ENCODE measurements around the gene EPHA7.

EPHA7 gene

GRCh38 chr6:93322651-93323050 lies 96.7 kb downstream of the EPHA7 start:
- no peaks in the 10 kb centered on the region for H3K36me3 ChIP-seq (ENCODE audit: insufficient read depth, low read depth, low read length)
- no peaks in the 10 kb centered on the region for H3K27me3 ChIP-seq (ENCODE audit: insufficient read depth, low read length)
- H3K27ac ChIP-seq (ENCODE audit: low read length), result no peak overlapping the region
- no peaks in the 10 kb centered on the region for H3K9me3 ChIP-seq (ENCODE audit: insufficient read depth, low read depth, low read length)
- H3K4me1 ChIP-seq (ENCODE audit: insufficient read depth, low read length), result no peaks in the 10 kb centered on the region
- H3K4me3 ChIP-seq (ENCODE audit: low read length), result no peak overlapping the region
- H3K9ac ChIP-seq (ENCODE audit: low read depth, low read length), result no peak overlapping the region

GRCh38 chr6:93319304-93319703 lies 100.1 kb downstream of the EPHA7 start:
- Histone ChIP-seq H3K9me3 (ENCODE audit: insufficient read depth, low read depth, low read length) (no peaks in the 10 kb centered on the region), H3K27me3 (ENCODE audit: insufficient read depth, low read length) (no peaks in the 10 kb centered on the region), H3K27ac (ENCODE audit: low read length) (no peak overlapping the region), H3K4me3 (ENCODE audit: low read length) (no peak overlapping the region), H3K9ac (ENCODE audit: low read depth, low read length) (no peak overlapping the region), H3K4me1 (ENCODE audit: insufficient read depth, low read length) (no peaks in the 10 kb centered on the region), H3K36me3 (ENCODE audit: insufficient read depth, low read depth, low read length) (no peaks in the 10 kb centered on the region)

- Histone ChIP-seq H3K9ac (ENCODE audit: low read depth, low read length) (no peak overlapping the region), H3K4me1 (ENCODE audit: insufficient read depth, low read length) (no peaks in the 10 kb centered on the region), H3K36me3 (ENCODE audit: insufficient read depth, low read depth, low read length) (no peaks in the 10 kb centered on the region), H3K9me3 (ENCODE audit: insufficient read depth, low read depth, low read length) (no peaks in the 10 kb centered on the region), H3K27me3 (ENCODE audit: insufficient read depth, low read length) (no peaks in the 10 kb centered on the region), H3K4me3 (ENCODE audit: low read length) (no peak overlapping the region), H3K27ac (ENCODE audit: low read length) (no peak overlapping the region)
Measured at GRCh38 chr6:93318121-93318520, 101.2 kb downstream of the EPHA7 start.

- no peaks in the 10 kb centered on the region for H3K27me3 ChIP-seq (ENCODE audit: insufficient read depth, low read length)
- H3K9ac ChIP-seq (ENCODE audit: low read depth, low read length), result no peak overlapping the region
- no peaks in the 10 kb centered on the region for H3K36me3 ChIP-seq (ENCODE audit: insufficient read depth, low read depth, low read length)
- H3K4me1 ChIP-seq (ENCODE audit: insufficient read depth, low read length), result no peaks in the 10 kb centered on the region
- no peak overlapping the region for H3K4me3 ChIP-seq (ENCODE audit: low read length)
- no peak overlapping the region for H3K27ac ChIP-seq (ENCODE audit: low read length)
- no peaks in the 10 kb centered on the region for H3K9me3 ChIP-seq (ENCODE audit: insufficient read depth, low read depth, low read length)
Measured at GRCh38 chr6:93317592-93317991, 101.8 kb downstream of the EPHA7 start.

- Histone ChIP-seq H3K4me1 (ENCODE audit: insufficient read depth, low read length) (peaks cover 7% of the 10 kb centered on the region; the same call in 1 of the 2 replicates), H3K4me3 (ENCODE audit: low read length) (no peak overlapping the region), H3K9ac (ENCODE audit: low read depth, low read length) (no peak overlapping the region), H3K27me3 (ENCODE audit: insufficient read depth, low read length) (no peaks in the 10 kb centered on the region), H3K36me3 (ENCODE audit: insufficient read depth, low read depth, low read length) (no peaks in the 10 kb centered on the region), H3K27ac (ENCODE audit: low read length) (no peak overlapping the region), H3K9me3 (ENCODE audit: insufficient read depth, low read depth, low read length) (no peaks in the 10 kb centered on the region)
Measured at GRCh38 chr6:93307505-93308409, 111.6 kb downstream of the EPHA7 start.

GRCh38 chr6:93305088-93305487 lies 114.3 kb downstream of the EPHA7 start:
- no peak overlapping the region for H3K4me3 ChIP-seq (ENCODE audit: low read length)
- no peaks in the 10 kb centered on the region for H3K36me3 ChIP-seq (ENCODE audit: insufficient read depth, low read depth, low read length)
- no peaks in the 10 kb centered on the region for H3K9me3 ChIP-seq (ENCODE audit: insufficient read depth, low read depth, low read length)
- no peak overlapping the region for H3K27ac ChIP-seq (ENCODE audit: low read length)
- no peak overlapping the region for H3K9ac ChIP-seq (ENCODE audit: low read depth, low read length)
- H3K27me3 ChIP-seq (ENCODE audit: insufficient read depth, low read length), result no peaks in the 10 kb centered on the region
- peaks cover 7% of the 10 kb centered on the region; the same call in 1 of the 2 replicates for H3K4me1 ChIP-seq (ENCODE audit: insufficient read depth, low read length)

GRCh38 chr6:93304505-93304904 lies 114.9 kb downstream of the EPHA7 start:
- H3K27me3 ChIP-seq (ENCODE audit: insufficient read depth, low read length), result no peaks in the 10 kb centered on the region
- H3K36me3 ChIP-seq (ENCODE audit: insufficient read depth, low read depth, low read length), result no peaks in the 10 kb centered on the region
- H3K9ac ChIP-seq (ENCODE audit: low read depth, low read length), result no peak overlapping the region
- no peak overlapping the region for H3K27ac ChIP-seq (ENCODE audit: low read length)
- peaks cover 7% of the 10 kb centered on the region; the same call in 1 of the 2 replicates for H3K4me1 ChIP-seq (ENCODE audit: insufficient read depth, low read length)
- peaks cover 3% of the 10 kb centered on the region; the same call in 1 of the 2 replicates for H3K9me3 ChIP-seq (ENCODE audit: insufficient read depth, low read depth, low read length)
- no peak overlapping the region for H3K4me3 ChIP-seq (ENCODE audit: low read length)

GRCh38 chr6:93300661-93301060 lies 118.7 kb downstream of the EPHA7 start:
- no peaks in the 10 kb centered on the region for H3K27me3 ChIP-seq (ENCODE audit: insufficient read depth, low read length)
- H3K9ac ChIP-seq (ENCODE audit: low read depth, low read length), result no peak overlapping the region
- no peak overlapping the region for H3K4me3 ChIP-seq (ENCODE audit: low read length)
- no peak overlapping the region for H3K27ac ChIP-seq (ENCODE audit: low read length)
- H3K9me3 ChIP-seq (ENCODE audit: insufficient read depth, low read depth, low read length), result peaks cover 3% of the 10 kb centered on the region; the same call in 1 of the 2 replicates
- H3K4me1 ChIP-seq (ENCODE audit: insufficient read depth, low read length), result peaks cover 7% of the 10 kb centered on the region; the same call in 1 of the 2 replicates
- no peaks in the 10 kb centered on the region for H3K36me3 ChIP-seq (ENCODE audit: insufficient read depth, low read depth, low read length)

- H3K4me3 ChIP-seq (ENCODE audit: low read length), result no peak overlapping the region
- H3K27me3 ChIP-seq (ENCODE audit: insufficient read depth, low read length), result no peaks in the 10 kb centered on the region
- H3K36me3 ChIP-seq (ENCODE audit: insufficient read depth, low read depth, low read length), result no peaks in the 10 kb centered on the region
- H3K9ac ChIP-seq (ENCODE audit: low read depth, low read length), result no peak overlapping the region
- peaks cover 1% of the 10 kb centered on the region; the same call in 1 of the 2 replicates for H3K4me1 ChIP-seq (ENCODE audit: insufficient read depth, low read length)
- no peak overlapping the region for H3K27ac ChIP-seq (ENCODE audit: low read length)
- peaks cover 3% of the 10 kb centered on the region; the same call in 1 of the 2 replicates for H3K9me3 ChIP-seq (ENCODE audit: insufficient read depth, low read depth, low read length)
Measured at GRCh38 chr6:93299622-93300021, 119.7 kb downstream of the EPHA7 start.

- H3K9ac ChIP-seq (ENCODE audit: low read depth, low read length), result no peak overlapping the region
- peaks cover 3% of the 10 kb centered on the region; the same call in 1 of the 2 replicates for H3K9me3 ChIP-seq (ENCODE audit: insufficient read depth, low read depth, low read length)
- H3K27ac ChIP-seq (ENCODE audit: low read length), result no peak overlapping the region
- no peaks in the 10 kb centered on the region for H3K36me3 ChIP-seq (ENCODE audit: insufficient read depth, low read depth, low read length)
- H3K27me3 ChIP-seq (ENCODE audit: insufficient read depth, low read length), result no peaks in the 10 kb centered on the region
- H3K4me1 ChIP-seq (ENCODE audit: insufficient read depth, low read length), result no peaks in the 10 kb centered on the region
- H3K4me3 ChIP-seq (ENCODE audit: low read length), result no peak overlapping the region
Measured at GRCh38 chr6:93295631-93296030, 123.7 kb downstream of the EPHA7 start.

- Histone ChIP-seq H3K27me3 (ENCODE audit: insufficient read depth, low read length) (no peaks in the 10 kb centered on the region), H3K9ac (ENCODE audit: low read depth, low read length) (no peak overlapping the region), H3K4me1 (ENCODE audit: insufficient read depth, low read length) (no peaks in the 10 kb centered on the region), H3K27ac (ENCODE audit: low read length) (no peak overlapping the region), H3K4me3 (ENCODE audit: low read length) (no peak overlapping the region), H3K36me3 (ENCODE audit: insufficient read depth, low read depth, low read length) (no peaks in the 10 kb centered on the region), H3K9me3 (ENCODE audit: insufficient read depth, low read depth, low read length) (peaks cover 3% of the 10 kb centered on the region; the same call in 1 of the 2 replicates)
Measured at GRCh38 chr6:93294879-93295278, 124.5 kb downstream of the EPHA7 start.

GRCh38 chr6:93293872-93294271 lies 125.5 kb downstream of the EPHA7 start:
- Histone ChIP-seq H3K27ac (ENCODE audit: low read length) (no peak overlapping the region), H3K9me3 (ENCODE audit: insufficient read depth, low read depth, low read length) (no peaks in the 10 kb centered on the region), H3K27me3 (ENCODE audit: insufficient read depth, low read length) (no peaks in the 10 kb centered on the region), H3K4me1 (ENCODE audit: insufficient read depth, low read length) (no peaks in the 10 kb centered on the region), H3K36me3 (ENCODE audit: insufficient read depth, low read depth, low read length) (no peaks in the 10 kb centered on the region), H3K4me3 (ENCODE audit: low read length) (no peak overlapping the region), H3K9ac (ENCODE audit: low read depth, low read length) (no peak overlapping the region)

All from iPS-20b (cell line).